ENCODE measurements around the gene STK17B.

The STK17B gene

GRCh38 chr2:196162586-196163175, 8.7 kb downstream of the STK17B start:
- DNase-seq (ENCODE audit: low read depth) = no peak
- no peak overlapping the region for H3K4me3 ChIP-seq (ENCODE audit: low read depth, low read length)

- no peak overlapping the region for H3K4me3 ChIP-seq (ENCODE audit: low read depth, low read length)
- DNase-seq (ENCODE audit: low read depth) = no peak
These were observed 10.4 kb downstream of the STK17B start for GRCh38 chr2:196160946-196161345.

- no peak overlapping the region for H3K4me3 ChIP-seq (ENCODE audit: low read depth, low read length)
- peak; percentile 87 for DNase-seq (ENCODE audit: low read depth)
These were observed 11.3 kb downstream of the STK17B start for GRCh38 chr2:196160101-196160500.

- H3K4me3 ChIP-seq (ENCODE audit: low read depth, low read length) = no peak overlapping the region
- no peak for DNase-seq (ENCODE audit: low read depth)
These were observed 12.0 kb downstream of the STK17B start for GRCh38 chr2:196159221-196159892.

GRCh38 chr2:196155575-196155974, 15.8 kb downstream of the STK17B start:
- DNase-seq (ENCODE audit: low read depth) = no peak
- H3K4me3 ChIP-seq (ENCODE audit: low read depth, low read length) = no peak overlapping the region

- H3K4me3 ChIP-seq (ENCODE audit: low read depth, low read length) = no peak overlapping the region
- DNase-seq (ENCODE audit: low read depth) = no peak
These were observed 17.9 kb downstream of the STK17B start for GRCh38 chr2:196153480-196153879.

GRCh38 chr2:196149948-196150347, 21.4 kb downstream of the STK17B start:
- H3K4me3 ChIP-seq (ENCODE audit: low read depth, low read length) = no peak overlapping the region
- DNase-seq (ENCODE audit: low read depth) = no peak

- no peak for DNase-seq (ENCODE audit: low read depth)
- H3K4me3 ChIP-seq (ENCODE audit: low read depth, low read length) = no peak overlapping the region
These were observed 22.6 kb downstream of the STK17B start for GRCh38 chr2:196148736-196149135.

- H3K4me3 ChIP-seq (ENCODE audit: low read depth, low read length) = no peak overlapping the region
- DNase-seq (ENCODE audit: low read depth) = no peak
These were observed 26.1 kb downstream of the STK17B start for GRCh38 chr2:196145256-196145655.

- no peak for DNase-seq (ENCODE audit: low read depth)
- H3K4me3 ChIP-seq (ENCODE audit: low read depth, low read length) = no peak overlapping the region
These were observed 26.8 kb downstream of the STK17B start for GRCh38 chr2:196144513-196145126.

- DNase-seq (ENCODE audit: low read depth) = no peak
- no peak overlapping the region for H3K4me3 ChIP-seq (ENCODE audit: low read depth, low read length)
These were observed 27.6 kb downstream of the STK17B start for GRCh38 chr2:196143730-196144131.

GRCh38 chr2:196142825-196143224, 28.6 kb downstream of the STK17B start:
- no peak overlapping the region for H3K4me3 ChIP-seq (ENCODE audit: low read depth, low read length)
- DNase-seq (ENCODE audit: low read depth) = no peak

GRCh38 chr2:196140213-196140612, 31.2 kb downstream of the STK17B start:
- H3K4me3 ChIP-seq (ENCODE audit: low read depth, low read length) = no peak overlapping the region
- DNase-seq (ENCODE audit: low read depth) = no peak

- H3K4me3 ChIP-seq (ENCODE audit: low read depth, low read length) = no peak overlapping the region
- DNase-seq (ENCODE audit: low read depth) = no peak
These were observed 34.1 kb downstream of the STK17B start for GRCh38 chr2:196137271-196137670.

GRCh38 chr2:196136151-196136550, 35.2 kb downstream of the STK17B start:
- no peak overlapping the region for H3K4me3 ChIP-seq (ENCODE audit: low read depth, low read length)
- peak; percentile 14 for DNase-seq (ENCODE audit: low read depth)

- H3K4me3 ChIP-seq (ENCODE audit: low read depth, low read length) = no peak overlapping the region
- no peak for DNase-seq (ENCODE audit: low read depth)
These were observed 39.1 kb downstream of the STK17B start for GRCh38 chr2:196131949-196132925.

GRCh38 chr2:196131384-196131937, 39.9 kb downstream of the STK17B start:
- H3K4me3 ChIP-seq (ENCODE audit: low read depth, low read length) = no peak overlapping the region
- no peak for DNase-seq (ENCODE audit: low read depth)

GRCh38 chr2:196130039-196130825, 41.1 kb downstream of the STK17B start:
- DNase-seq (ENCODE audit: low read depth) = no peak
- H3K4me3 ChIP-seq (ENCODE audit: low read depth, low read length) = no peak overlapping the region

GRCh38 chr2:196128749-196129148, 42.6 kb downstream of the STK17B start:
- DNase-seq (ENCODE audit: low read depth) = no peak
- H3K4me3 ChIP-seq (ENCODE audit: low read depth, low read length) = no peak overlapping the region
